ENCODE results near the gene NAV1.

The NAV1 gene

GRCh38 chr1:201525193-201525778 is 13.6 kb upstream of the NAV1 start:
- no peak for DNase-seq (ENCODE audit: low read depth in 2 of 2, low spot score in 1 of 2)

GRCh38 chr1:201527879-201528278 is 11.0 kb upstream of the NAV1 start:
- DNase-seq (ENCODE audit: low read depth in 2 of 2, low spot score in 1 of 2), result no peak

DNA sequence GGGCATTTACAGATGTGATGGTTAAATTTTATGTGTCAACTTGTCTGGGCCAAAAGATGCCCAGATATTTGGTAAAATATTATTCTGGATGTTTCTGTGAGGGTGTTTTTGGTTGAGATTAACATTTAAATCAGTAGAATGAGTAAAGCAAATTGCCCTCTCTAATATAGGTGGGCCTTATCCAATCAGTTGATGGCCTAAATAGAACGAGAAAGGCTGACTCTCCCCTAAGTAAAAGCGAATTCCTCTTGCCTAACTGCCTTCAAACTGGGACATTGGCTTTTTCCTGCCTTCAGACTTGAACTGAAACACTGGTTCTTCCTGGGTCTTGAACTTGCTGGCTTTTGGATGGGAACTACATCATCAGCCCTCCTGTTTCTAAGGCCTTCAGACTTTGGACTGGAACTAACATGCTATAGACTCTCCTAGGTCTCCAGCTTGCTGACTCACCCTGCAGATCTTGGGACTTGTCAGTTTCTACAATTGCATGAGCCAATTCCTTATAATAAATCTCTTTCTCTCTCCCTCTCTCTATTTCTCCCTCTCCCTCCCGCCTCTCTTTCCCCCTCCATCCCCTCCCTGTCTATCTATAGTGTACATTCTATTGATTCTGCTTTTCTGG is 10.2 kb upstream of the NAV1 start:
- no peak for DNase-seq (ENCODE audit: low read depth in 2 of 2, low spot score in 1 of 2)

DNA sequence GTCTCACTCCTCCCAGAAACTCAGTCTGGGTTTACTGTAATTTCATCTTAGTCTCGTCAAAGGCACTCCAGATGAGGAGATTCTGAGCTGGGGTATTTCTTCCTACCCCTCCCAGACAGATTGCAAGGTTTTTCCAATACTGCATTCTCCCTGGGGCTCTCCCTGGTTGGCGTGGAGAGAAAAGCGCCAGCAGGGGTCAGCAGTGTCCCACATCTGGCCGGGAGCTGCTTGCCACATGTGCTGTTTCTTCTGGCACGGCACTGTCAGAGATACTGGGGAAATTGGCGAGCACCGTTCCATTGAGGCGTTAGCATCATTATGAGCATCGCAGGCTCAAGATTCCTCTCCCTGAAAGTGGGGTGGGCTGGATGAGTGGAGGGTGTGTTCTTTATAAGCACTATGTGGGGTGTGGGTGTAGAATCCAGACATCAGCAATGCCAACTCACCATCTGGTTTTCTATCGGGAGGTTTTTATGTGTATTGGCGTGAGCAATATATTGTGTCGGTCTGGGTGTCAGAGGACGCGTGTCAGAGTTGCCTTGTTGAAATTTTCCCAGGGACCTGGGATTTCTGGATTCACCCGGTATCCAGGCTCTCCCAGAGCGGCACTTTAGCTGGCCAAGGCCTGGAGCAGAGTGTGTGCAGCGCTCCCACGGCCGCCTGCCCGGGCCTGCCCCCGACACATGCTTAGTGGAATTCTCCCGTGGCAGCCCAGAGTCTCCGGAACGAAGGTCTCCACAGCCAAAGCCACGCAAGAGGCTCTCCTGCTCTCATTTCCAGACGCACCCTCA is 8.0 kb upstream of the NAV1 start:
- DNase-seq (ENCODE audit: low read depth in 2 of 2, low spot score in 1 of 2), result no peak

GRCh38 chr1:201531551-201532425 is 7.1 kb upstream of the NAV1 start:
- no peak for DNase-seq (ENCODE audit: low read depth in 2 of 2, low spot score in 1 of 2)

- DNase-seq (ENCODE audit: low read depth in 2 of 2, low spot score in 1 of 2), result no peak
Measured at GRCh38 chr1:201533836-201534235, 5.1 kb upstream of the NAV1 start.

DNA sequence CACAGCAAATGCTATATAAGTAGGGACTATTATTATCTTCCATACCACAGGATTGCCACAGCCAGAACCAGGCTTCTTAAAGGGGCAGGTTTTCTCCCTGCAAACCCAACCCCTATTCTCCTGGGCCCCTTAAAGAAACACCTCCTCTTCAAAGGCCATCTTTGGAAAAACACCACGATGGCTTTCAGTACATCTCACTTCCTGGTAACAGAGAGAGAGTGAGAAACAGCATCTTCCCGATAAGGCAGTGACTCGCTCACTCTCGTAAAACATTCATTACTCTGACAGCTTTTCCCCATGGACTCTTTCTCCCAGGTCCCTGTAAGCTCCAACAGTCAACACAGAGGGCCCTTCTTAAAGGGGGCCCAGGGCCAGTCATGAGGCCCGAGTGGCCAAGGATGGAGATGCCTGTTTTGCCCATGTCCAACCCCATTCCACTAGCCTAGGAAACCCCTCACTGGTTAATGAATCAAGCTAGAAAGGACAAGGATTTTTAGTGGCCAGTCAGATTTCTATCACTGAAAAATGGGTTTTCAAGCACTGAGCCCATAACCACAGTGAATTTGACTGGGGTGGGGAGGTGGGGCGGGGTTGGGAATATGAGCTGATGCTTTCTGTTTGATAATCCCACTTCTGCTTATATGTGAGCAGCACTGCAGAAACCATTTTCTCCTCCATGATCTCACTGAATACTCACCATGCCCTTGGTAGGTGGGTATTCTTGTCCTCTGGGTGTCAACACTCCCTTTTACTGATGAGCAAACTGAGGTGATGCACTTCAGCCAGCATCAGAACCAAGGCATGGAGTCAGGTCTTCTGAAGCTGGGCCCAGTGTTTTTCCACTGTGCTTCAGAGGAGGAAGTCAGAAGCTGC is 3.6 kb upstream of the NAV1 start:
- DNase-seq (ENCODE audit: low read depth in 2 of 2, low spot score in 1 of 2), result no peak

- DNase-seq (ENCODE audit: low read depth in 2 of 2, low spot score in 1 of 2), result no peak
Measured at GRCh38 chr1:201535919-201536245, 3.0 kb upstream of the NAV1 start.

DNA sequence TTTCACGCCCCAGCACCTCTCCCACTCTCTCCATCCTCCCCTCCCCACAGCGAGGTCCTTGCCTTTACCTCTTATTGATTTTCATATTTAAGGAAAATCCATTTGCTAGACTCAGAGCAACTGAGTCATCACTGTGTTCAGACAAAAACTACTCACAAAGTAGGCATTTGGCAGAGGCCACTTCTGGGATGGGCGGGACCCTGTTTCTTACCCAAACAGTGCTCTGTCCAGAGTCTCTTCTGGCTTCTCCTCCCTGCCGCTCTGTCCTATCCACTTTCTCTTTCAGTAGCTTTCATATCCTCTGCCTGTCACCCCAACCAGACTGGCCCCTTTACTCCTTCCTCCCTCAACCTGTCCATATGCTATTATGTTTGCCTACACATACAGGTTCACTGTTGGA is 2.4 kb upstream of the NAV1 start:
- no peak for DNase-seq (ENCODE audit: low read depth in 2 of 2, low spot score in 1 of 2)

GRCh38 chr1:201537028-201537427 is 1.9 kb upstream of the NAV1 start:
- DNase-seq (ENCODE audit: low read depth in 2 of 2, low spot score in 1 of 2), result no peak

GRCh38 chr1:201537467-201537866 is 1.5 kb upstream of the NAV1 start:
- DNase-seq (ENCODE audit: low read depth in 2 of 2, low spot score in 1 of 2), result no peak

- no peak for DNase-seq (ENCODE audit: low read depth in 2 of 2, low spot score in 1 of 2)
Measured at GRCh38 chr1:201537891-201538611, 876 bp upstream of the NAV1 start.

DNA sequence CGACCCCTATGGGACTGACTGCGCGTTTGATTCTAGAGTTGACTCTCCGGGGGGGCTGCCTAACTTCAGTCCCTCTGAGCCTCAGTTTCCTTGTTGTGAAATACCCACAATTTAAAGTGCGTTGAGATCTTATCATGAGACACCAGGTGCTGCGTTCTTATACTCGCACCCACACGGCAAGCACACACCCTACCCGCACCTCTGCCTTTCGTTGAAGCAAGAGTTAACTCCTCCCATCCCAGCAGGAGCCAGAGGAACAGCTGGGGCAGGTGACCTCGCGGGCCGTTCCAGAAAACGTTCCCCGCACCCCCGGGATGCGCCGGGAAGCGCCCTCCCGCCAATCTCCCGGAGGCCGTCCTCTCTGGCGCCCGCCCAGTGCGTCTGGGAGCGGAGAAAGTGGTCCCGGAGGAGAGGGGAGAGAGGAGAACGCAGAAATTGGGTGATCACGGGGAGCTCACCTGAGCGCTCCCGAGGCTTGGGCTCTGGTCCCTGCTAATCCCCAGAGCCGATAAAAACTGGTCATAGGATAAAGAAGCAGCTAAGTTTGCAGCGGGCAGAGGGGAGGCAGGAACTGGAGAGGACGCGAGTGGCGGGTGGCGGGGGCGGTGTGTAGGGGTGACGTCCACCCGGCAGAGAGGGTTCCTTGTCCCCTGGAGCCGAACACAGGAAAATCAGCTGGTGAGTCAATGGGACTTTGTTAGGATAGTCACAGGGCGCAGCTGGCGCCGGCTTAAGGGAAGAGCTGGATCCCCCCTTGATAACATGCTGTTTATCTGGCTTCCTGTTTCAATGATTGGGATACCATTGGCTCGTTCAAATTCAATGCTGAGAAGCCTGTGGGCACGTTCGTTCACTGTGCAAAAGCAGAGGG is 869 bp downstream of the NAV1 start:
- DNase-seq (ENCODE audit: low read depth in 2 of 2, low spot score in 1 of 2), result no peak

DNA sequence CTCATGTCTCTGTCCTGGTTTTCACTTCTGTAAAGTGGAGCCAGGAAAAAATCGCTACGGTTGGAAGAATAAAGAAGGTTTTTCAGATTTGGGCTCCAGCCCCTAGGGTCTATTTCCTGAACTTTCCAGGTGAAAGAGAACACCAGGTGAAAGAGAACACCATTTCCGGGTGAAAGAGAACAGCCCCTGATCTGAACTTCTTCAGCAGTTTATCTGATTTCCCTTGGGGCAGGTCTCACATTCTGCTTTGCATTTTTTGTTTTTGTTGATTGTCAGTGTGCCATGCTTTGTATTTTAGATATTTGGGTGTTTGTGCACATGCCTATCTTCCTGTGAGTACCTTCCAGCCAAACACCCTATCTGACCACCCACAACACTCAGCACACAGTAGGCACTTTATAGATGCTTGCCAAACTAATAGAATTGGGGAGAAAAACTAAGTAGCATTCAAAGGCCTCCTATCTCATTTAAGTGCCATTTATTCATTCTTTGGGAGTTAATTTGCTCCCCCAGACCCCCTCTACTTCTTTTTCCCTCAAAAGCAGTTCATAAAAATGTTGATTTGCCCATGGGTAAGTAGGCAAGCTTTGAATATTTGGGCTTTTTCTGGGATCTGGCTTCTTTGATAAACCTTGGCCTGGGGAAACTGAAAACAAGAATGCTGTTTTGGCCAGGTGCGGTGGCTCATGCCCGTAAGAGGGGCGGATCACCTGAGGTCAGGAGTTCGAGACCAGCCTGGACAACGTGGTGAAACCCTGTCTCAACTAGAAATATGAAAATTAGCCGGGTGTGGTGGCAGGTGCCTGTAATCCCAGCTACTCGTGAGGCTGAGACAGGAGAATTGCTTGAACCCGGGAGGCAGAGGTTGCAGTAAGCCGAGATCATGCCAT is 2.2 kb downstream of the NAV1 start:
- DNase-seq (ENCODE audit: low read depth in 2 of 2, low spot score in 1 of 2), result no peak

DNA sequence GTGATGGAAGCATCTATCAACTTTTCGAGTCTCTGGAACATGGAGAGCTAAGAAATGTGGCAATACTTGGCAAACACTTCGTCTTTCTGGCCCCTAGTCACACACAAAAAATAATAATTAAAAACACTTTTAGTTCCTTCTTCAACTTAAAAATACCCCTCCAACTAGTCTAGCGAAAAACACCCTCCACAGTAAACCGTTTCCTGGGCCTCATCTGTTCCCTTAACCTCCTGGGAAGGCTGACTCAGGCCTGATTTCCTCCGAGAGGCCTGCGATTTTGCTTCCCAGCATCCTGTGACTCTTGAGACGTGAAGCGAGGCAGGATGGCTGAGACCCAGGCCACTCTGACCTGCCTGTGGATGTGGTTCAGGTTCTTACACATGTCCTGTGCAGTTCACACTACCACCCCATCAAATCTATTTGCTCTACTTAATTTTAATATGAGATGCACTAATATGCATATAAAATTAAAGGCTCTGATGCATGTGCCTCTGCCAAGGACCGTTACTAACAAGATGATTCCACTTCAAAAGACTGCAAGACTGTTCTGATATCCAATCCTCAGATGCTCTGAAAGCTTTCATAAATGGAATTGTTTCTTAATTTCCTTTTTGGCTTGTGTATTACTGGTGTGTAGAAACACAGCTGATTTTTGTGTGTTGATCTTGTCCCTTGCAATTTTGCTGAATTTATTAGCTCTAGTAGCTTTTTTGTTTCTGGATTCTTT is 3.5 kb downstream of the NAV1 start:
- no peak for DNase-seq (ENCODE audit: low read depth in 2 of 2, low spot score in 1 of 2)

DNA sequence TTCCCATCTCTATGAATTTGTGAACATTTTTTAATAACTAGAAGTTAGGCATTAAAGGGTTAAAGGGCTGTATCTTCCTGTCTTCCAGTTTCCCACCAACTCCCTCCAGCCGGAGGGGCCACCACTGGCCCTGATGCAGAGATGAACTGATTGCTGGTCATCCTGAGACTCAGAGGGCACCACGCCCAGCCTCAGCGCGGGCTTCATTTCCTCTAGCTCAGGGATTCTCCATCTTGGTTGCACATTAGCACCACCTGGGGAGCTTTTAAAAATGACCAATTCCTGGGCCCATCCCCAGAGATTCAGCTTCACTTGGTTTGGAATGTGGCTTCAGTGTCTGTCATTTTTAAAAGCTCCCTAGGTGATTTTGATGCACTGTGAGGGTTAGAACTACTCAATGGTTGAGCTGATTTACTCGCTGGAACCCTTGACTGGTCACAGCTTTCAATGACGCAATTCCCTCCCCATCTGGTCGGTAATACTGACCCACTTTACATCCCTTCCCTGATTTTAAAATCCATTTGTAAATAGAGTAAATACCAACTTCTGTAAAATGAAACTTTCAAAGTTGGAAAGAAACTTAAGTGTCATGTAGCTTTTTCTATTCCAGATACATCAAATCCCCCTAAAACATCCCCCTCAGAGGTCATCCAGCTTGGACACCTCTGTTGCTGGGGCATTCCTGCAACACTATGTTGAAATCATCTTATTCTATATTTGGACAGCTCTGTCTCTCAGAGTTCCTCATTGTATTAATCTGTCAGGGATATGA is 5.1 kb downstream of the NAV1 start:
- no peak for DNase-seq (ENCODE audit: low read depth in 2 of 2, low spot score in 1 of 2)

GRCh38 chr1:201544710-201545109 is 5.8 kb downstream of the NAV1 start:
- no peak for DNase-seq (ENCODE audit: low read depth in 2 of 2, low spot score in 1 of 2)
